Astrocyte of the cerebellum (primary cell): ENCODE measurements around the gene OCA2.

Source experiments
- DNase-seq: peaks from one replicate; pipeline ENCODE4 v3.0.0-alpha.2; 2011; ENCODE audit warnings: low read depth
- H3K4me3 ChIP-seq: 2 replicates; pipeline ENCODE4 v1.5.1; 2011; ENCODE audit warnings: mild to moderate bottlenecking, low read depth, low read length, moderate library complexity
- CTCF ChIP-seq: IDR thresholded peaks from 2 replicates; pipeline ENCODE4 v1.5.1; 2012; ENCODE audit warnings: low read length, low read depth, moderate library complexity, mild to moderate bottlenecking; ENCODE audit errors: missing control alignments
- in situ Hi-C: cut with HindIII; loops from 2 replicates; pipeline ENCODE4 v1.10.0; 2017; ENCODE audit warnings: low sequenced_read_pairs

The OCA2 gene

DNA sequence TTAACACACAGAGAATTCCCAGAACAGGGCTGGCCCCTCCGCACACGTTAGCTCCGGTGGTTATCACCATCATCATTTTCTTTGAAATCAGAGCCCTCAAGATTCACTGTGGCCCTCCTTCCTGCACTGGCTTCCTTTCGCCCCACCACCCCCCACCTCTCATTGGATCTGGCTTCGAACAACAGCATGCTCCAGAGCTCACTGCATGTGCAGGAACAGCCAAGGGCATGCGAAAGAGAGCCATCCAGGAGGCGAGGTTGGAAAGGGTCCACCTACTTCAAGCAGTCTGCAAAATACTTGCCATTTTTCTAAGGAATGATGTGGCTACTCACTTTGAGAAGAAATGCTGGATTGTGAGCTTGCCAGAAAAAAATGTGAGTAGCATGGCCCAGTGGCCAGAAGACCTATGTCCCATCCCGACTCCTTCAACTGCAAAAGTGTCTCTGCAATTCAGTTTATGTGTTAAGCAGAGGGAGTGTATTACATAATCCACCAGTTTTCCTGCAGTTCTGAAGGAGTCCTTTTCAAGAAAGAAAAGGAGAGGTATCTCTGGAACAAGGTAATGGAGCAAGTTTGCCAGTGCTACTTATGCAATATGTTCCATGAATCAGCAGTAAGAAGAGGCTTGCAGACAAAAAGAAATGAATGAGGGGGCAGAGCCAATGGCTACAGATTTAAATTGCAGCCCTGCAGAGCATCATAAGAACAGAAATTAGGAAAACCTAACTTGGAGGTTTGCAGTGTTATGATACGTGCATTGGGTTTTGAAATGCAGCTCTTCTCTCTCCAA, 92.8 kb downstream of the OCA2 start:
- TF ChIP-seq CTCF = no peak
- no peak for DNase-seq
- in situ Hi-C loops = no loop called here
- no peak overlapping the region for H3K4me3 ChIP-seq

- no peak for DNase-seq
- no peak for TF ChIP-seq CTCF
- H3K4me3 ChIP-seq = no peak overlapping the region
- in situ Hi-C loops = no loop called here
Observed at GRCh38 chr15:28005004-28005527, 94.0 kb downstream of the OCA2 start.

DNA sequence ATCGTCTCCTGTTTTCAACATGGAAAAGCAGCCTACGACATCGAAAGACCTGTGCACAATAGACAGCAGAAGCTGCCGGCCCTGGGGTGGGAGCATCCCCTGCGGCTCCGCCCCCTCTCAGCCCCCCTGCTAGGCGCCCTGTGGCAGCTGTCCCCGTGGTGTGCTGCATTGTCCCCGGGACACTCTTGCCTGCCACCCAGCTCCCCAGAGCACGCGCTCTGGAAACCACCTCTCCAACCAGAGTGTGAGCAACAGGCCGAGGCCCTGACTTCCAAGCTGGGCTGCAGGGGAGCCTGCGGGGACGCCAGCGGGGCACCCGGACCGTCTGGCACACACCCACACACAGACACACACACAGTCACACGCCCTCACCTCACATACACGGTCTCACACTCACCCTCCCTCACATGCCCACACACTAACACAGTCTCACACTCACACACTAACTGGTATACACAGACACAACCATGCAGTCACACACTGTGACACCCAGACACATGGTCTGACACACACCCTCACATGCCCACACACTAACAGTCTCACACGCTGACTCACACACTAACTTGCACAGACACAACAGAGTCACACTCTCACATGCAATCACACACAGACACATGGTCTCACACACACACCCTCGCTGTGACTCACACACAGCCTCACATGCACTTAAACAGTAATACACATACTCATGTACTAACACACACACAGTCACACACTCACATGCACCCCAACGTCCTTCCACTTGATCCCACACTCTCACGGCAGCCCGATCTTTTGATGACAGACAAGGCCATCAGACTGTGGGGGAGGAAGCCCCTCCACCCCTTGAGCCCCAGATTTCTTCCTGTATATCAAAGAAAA, 94.7 kb downstream of the OCA2 start:
- no peak for DNase-seq
- in situ Hi-C loops = no loop called here
- no peak for TF ChIP-seq CTCF

GRCh38 chr15:28003302-28004037, 95.6 kb downstream of the OCA2 start:
- H3K4me3 ChIP-seq = no peak overlapping the region
- DNase-seq = no peak
- TF ChIP-seq CTCF = no peak
- in situ Hi-C loops = no loop called here

More for the DNA sequence above, 94.7 kb downstream of the OCA2 start:
- H3K4me3 ChIP-seq = no peak overlapping the region

DNA sequence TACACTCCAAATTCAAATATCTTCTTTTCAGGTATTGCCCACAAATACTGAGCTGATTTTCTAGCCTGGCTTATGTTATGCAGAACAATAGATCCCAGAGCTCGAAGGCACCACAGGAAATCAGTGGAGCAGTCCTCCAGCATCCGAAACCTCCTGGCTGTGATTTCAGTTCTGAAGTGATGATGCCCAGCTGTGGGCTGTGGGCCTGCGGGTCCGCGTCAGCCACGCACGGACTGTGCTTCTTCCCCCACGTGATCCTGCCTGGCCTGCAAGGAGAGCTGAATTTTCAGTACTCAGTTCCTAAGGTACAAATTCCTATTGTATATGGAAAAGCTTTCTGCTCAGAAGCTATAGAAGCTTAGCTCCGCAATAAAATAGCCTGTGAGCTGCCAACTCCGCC, 96.2 kb downstream of the OCA2 start:
- no peak overlapping the region for H3K4me3 ChIP-seq
- in situ Hi-C loops = no loop called here
- TF ChIP-seq CTCF = no peak
- DNase-seq = no peak

DNA sequence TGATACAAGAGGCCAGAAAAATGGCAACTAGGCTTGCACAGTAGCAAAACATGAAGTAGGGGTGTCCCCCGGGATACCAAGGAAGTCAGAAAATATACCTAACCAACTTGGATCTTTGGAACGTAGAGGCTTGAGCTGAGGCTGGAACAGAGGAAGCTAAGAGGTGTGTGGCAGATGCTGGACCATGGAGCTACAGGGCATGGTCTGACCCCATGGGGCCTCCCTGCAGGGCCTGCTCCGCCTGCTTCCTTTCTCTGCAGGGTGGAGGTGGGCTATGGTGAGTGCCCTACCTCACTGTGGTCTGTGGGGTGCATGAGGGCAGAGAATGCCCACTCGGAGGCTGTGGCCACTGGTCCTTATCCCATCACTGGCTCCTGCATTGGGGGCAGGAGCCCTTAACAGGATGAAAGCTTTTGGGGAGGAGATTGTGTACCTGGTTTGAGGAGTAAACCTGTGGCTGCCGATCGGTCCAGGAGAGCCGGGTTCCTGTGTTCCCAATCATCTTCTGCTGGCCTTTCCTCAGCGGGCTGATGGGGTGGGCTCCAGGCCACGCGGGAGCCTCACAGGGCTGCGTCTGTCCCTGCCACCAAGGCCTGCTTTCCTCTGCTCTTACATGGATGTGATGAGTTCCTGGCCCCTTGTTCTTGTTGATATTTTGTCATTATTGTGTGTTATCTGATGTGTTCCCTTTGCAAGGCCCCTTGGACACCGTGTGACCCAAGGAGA, 96.8 kb downstream of the OCA2 start:
- H3K4me3 ChIP-seq = no peak overlapping the region
- in situ Hi-C loops = no loop called here
- TF ChIP-seq CTCF = no peak
- no peak for DNase-seq
